HG03139 (cell line): ENCODE data around the gene STK33.

Experiments
- ATAC-seq: cut with Tn5 transposase; IDR thresholded peaks from one replicate; pipeline ENCODE4 v1.9.1; 2021; ENCODE audit not compliant: unreplicated experiment

The STK33 gene

GRCh38 chr11:8604078-8604723 lies 10.2 kb upstream of the STK33 start:
- ATAC-seq = peak; percentile 84

GRCh38 chr11:8603696-8604077 lies 9.7 kb upstream of the STK33 start:
- ATAC-seq = no peak

GRCh38 chr11:8601376-8602133 lies 7.5 kb upstream of the STK33 start:
- ATAC-seq = no peak

DNA sequence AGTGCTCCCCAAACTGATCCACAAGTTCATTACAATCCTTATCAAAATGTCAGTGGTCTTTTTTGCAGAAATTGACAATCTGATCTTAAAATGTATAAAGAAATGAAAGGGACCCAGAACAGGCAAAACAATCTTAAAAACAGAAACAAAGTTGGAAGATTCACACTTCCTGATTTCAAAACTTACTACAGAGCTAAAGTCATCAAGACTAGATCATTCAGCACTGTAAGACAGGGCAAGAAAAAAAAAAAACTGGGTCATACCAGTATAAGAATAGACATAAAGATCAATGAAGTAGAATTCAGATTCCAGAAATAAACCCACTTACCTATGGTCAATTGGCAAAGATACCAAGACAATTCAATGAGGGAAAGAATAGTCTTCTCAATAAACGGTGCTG lies 4.5 kb upstream of the STK33 start:
- no peak for ATAC-seq

DNA sequence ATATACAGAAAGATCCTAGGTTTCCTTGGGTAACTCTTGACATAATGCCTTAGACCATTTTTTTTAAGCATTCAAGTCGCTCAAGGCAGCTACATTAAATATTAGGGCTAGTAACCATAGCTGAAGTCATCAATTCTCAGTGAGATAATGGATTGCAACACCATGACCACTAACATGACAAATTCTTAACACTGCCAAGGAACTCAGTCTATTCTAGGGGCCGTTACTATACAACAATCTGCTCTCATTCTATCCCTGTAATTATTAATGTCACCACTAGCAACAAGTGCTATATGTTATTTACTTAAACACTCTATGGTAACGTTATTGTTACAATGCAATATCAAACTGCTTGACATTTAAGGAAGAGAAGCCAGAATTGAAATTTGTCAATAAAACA lies 3.2 kb upstream of the STK33 start:
- no peak for ATAC-seq

- ATAC-seq = no peak
Measured at GRCh38 chr11:8596504-8597046, 2.5 kb upstream of the STK33 start.

DNA sequence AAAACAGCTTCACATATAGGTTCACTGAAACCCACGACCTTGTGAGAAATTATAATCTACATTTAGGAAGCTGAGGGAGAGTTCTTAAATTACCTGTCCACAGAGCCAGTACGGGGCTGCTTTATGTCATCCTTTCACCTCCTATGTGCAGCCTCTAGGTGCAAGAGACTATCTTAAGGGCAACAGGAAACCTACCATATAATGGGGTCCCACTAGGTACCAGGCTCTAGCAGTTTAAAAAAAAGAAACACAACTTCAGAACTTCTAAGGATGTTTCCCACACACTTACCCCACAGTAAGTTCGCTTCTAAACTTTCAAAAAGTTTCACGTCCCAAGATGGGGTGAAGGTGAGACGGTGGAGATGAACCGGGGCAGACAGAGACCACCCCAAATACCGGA lies 573 bp downstream of the STK33 start:
- ATAC-seq = peak; percentile 9

DNA sequence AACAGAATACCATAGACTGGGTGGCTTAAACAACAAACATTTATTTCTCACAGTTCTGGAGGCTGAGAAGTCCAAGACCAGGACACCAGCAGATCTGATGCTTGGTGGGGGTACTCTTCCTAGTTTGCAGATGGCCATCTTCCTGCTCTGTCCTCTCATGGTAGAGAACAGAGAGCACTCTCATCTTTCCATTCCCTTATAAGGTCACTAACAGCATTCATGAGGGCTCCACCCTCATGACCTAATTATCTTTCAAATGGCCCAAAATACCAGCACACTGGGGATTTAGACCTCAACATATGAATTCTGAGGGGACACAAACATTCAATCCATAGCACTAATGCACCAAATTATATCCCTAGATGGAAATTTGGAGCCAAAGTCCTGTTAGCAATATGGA lies 6.1 kb downstream of the STK33 start:
- no peak for ATAC-seq

DNA sequence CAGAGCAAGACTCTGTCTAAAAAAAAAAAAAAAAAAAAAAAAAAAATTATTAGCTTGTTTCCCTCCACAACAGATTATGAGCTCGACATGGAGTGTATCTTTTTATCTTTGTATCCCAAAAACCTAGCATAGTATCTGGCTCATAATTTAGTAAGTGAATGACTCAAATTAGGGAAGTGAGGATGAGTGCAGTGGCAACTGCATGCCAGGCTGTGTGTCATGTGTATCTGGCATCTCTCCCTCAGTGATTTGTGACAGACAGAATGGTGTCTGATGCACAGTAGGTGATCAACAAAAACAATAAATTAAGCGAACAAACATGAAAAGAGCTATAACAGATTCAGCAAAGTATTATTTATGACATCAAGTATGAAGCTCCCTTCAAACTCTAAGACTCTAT lies 7.2 kb downstream of the STK33 start:
- no peak for ATAC-seq

DNA sequence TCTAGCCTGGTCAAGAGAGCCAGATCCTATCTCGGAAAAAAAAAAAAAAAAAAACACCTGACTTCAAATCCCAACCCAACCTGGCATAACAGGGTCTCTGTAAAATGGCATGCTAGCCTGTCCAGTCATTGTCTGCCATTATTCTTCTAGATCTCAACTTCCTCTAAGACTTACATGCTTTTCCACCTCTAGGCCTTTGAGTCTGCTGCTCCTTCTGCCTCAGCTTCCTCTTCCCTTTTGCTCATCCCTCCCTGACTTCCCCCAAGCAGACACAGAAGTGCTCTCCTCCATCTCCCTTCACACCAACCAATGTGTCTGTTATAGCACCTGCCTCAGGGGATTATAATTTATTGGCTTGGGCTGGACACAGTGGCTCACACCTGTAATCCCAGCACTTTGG lies 7.8 kb downstream of the STK33 start:
- no peak for ATAC-seq

DNA sequence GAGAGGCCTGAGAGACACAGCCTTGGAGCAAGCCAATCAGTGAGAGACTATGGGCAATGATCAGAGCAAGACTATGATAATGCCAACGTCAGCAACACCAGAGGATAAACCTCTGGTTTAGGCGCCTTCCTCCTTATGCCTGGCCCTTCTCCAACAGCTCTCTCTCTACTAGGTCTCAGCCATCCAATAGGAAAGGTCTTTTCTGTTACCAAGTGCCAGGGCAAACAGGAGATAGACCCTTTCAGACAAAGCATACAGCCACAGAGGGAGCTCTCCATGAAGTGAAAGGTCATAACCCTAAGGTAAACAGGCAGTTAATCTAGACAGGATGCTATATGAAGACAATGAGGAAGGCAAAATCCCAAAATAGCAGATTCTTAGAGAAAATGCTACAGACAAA lies 9.5 kb downstream of the STK33 start:
- ATAC-seq = no peak

- ATAC-seq = no peak
Measured at GRCh38 chr11:8584082-8584481, 9.9 kb downstream of the STK33 start.

- ATAC-seq = no peak
Measured at GRCh38 chr11:8581300-8581699, 12.7 kb downstream of the STK33 start.

DNA sequence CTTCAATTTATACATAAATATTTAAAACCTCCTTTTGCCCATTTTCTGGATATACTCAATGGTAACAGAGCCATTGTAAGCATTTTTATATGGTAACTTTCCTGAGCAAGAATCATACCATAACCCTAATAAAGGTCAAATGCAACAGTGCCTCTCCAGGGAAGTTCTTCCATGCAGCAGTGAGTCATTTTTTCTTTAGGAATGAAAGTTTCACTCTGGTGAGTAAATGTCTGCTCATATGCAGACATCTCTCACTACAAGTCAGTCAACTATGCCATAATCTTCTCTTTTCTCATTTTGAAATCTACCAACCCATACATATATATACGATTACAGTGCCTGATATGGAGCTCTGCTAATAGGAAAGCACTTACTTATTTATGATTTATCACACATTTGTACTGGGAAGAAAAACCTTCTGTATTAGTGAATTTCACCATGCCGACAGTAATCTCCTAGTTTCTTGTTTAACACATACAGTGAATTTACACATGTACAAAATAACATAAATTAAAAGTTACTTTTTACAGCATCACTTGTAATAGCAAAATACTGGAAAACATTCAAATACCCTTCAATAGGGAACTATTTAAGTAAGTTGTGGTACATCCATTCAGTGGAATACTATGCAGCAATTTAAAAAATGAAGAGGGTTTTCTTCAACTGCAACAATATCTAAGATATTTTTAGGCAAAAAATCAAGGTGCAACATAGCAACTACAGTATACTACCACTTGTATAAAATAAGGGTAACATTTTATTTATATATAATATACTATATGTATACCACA lies 16.0 kb downstream of the STK33 start:
- no peak for ATAC-seq

GRCh38 chr11:8574798-8575197 lies 19.2 kb downstream of the STK33 start:
- ATAC-seq = no peak

GRCh38 chr11:8573777-8574176 lies 20.3 kb downstream of the STK33 start:
- ATAC-seq = no peak

DNA sequence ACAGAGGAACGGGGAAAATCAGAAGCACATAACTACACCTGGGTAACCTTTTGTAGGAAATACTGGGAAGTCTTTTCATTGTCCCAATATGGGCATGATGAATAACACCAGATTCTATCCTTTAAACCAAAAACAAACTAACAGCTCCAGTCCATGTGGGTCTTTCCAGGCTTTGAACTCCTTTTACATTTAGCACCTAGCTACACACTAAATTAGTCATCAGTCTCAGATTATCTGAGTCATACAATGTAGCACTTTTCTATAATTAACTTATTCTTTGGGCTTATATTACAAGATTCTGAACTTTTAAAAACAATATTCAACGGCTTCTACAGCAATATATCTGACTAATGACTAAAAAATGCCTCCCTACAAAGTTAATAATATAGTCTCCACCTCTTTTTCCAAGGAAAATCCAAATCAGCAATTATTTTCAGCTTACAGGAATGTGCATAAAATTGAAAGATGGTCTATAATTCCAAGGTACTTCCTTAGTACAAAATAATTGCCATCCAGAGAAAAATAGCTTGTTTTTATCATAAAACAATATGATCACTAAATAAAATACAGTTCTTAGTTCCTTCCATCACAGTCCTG lies 26.3 kb downstream of the STK33 start:
- no peak for ATAC-seq

DNA sequence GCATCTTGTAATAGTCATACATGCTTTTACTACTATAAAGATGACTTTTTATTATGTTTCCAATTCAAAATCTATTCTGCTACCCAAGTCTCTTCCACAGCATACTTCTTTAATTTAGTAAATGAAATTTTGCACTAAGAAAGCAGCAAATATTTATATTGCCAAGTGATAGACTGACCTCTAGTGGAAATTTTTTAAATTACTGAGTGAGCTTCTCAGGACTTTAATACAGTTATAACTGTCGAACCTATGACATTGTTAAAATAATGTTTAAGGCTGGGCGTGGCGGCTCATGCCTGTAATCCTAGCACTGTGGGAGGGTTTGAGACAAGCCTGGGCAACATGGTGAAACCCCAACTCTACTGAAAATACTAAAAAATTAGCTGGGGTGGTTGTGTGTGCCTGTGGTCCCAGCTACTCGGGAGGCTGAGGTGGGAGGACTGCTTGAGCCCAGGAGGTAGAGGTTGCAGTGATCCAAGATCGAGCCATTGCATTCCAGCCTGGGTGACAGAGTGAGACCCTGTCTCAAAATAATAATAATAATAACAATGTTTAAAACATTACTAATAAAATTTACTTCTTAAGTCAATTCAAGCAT lies 27.3 kb downstream of the STK33 start:
- no peak for ATAC-seq

DNA sequence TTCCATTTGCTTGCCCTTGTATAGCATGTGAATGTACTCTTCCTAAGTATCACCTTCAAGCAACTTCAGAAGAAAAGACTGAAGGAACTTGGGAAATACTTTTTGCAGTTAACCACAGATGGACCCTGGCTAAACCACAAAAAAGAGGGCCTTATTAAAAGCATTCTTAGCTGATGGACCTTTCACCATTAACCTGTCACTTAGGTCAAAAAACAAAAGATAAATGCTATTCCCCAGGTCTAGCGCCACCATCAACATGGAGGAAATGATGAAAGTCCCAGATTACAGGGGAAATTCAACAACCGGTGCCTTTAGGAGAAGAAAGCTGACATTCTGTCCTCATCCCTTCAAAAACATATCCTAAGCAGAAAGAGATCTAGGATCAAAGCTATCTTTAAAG lies 29.5 kb downstream of the STK33 start:
- no peak for ATAC-seq

- no peak for ATAC-seq
Measured at GRCh38 chr11:8561461-8561860, 32.6 kb downstream of the STK33 start.

GRCh38 chr11:8558436-8558835 lies 35.6 kb downstream of the STK33 start:
- no peak for ATAC-seq
